GM23338 (cell line): ENCODE data around the gene ELAVL2.

ENCODE experiments used
- CREB1 ChIP-seq: fragments of 250-450 bp; sonication (Bioruptor Pico); IDR thresholded peaks from 2 replicates; pipeline ENCODE4 v1.5.0; 2020; ENCODE audit warnings: low read depth, mild to moderate bottlenecking, moderate library complexity
- ETS1 ChIP-seq: IDR thresholded peaks from 2 replicates; pipeline ENCODE4 v1.6.1; 2016; ENCODE audit warnings: antibody characterized with exemption
- EZH2 ChIP-seq: fragments of 200-600 bp; sonication (generic); IDR thresholded peaks from one replicate; pipeline ENCODE4 v1.8.0; 2017; ENCODE audit warnings: antibody characterized with exemption, mild to moderate bottlenecking, low read depth; ENCODE audit not compliant: unreplicated experiment
- EZH2phosphoT487 ChIP-seq: fragments of 200-600 bp; sonication (generic); IDR thresholded peaks from one replicate; pipeline ENCODE4 v1.8.1; 2018; ENCODE audit warnings: antibody characterized with exemption; ENCODE audit not compliant: unreplicated experiment
- JUNB ChIP-seq: IDR thresholded peaks from one replicate; pipeline ENCODE4 v1.6.1; 2016; ENCODE audit warnings: antibody characterized with exemption; ENCODE audit not compliant: unreplicated experiment
- NANOG ChIP-seq: IDR thresholded peaks from 2 replicates; pipeline ENCODE4 v1.6.1; 2016; ENCODE audit warnings: antibody characterized with exemption, borderline replicate concordance
- POLR2AphosphoS5 ChIP-seq: IDR thresholded peaks from 2 replicates; pipeline ENCODE4 v1.6.1; 2016; ENCODE audit warnings: antibody characterized with exemption, low read depth
- REST ChIP-seq: IDR thresholded peaks from one replicate; pipeline ENCODE4 v1.6.1; 2018; ENCODE audit warnings: antibody characterized with exemption; ENCODE audit not compliant: unreplicated experiment
- STAT1 ChIP-seq: IDR thresholded peaks from one replicate; pipeline ENCODE4 v1.6.1; 2016; ENCODE audit warnings: antibody characterized with exemption; ENCODE audit not compliant: unreplicated experiment
- ZNF114 ChIP-seq: fragments of 250-450 bp; sonication (Bioruptor Pico); IDR thresholded peaks from 2 replicates; pipeline ENCODE4 v1.5.0; 2020; ENCODE audit warnings: mild to moderate bottlenecking, moderate library complexity
- ZNF331 ChIP-seq: fragments of 250-450 bp; sonication (Bioruptor Pico); IDR thresholded peaks from 2 replicates; pipeline ENCODE4 v1.5.0; 2020; ENCODE audit warnings: low read depth, mild to moderate bottlenecking, moderate library complexity
- TF ChIP-seq, protein P1 (sequence below), 2 experiments: fragments of 200-600 bp in 1 of 2; sonication (generic) in 1 of 2; conservative IDR thresholded peaks; 2 replicates each; pipeline versions ENCODE4 v1.5.1 to v1.6.1; 2016 to 2017; ENCODE audit warnings: antibody characterized with exemption in 2 of 2, low read depth in 2 of 2, mild to moderate bottlenecking in 2 of 2, moderate library complexity in 1 of 2
- TF ChIP-seq, protein P2 (sequence below): fragments of 250-450 bp; sonication (Bioruptor Pico); IDR thresholded peaks from 2 replicates; pipeline ENCODE4 v1.5.0; 2020; ENCODE audit warnings: mild to moderate bottlenecking, moderate library complexity

DNA sequence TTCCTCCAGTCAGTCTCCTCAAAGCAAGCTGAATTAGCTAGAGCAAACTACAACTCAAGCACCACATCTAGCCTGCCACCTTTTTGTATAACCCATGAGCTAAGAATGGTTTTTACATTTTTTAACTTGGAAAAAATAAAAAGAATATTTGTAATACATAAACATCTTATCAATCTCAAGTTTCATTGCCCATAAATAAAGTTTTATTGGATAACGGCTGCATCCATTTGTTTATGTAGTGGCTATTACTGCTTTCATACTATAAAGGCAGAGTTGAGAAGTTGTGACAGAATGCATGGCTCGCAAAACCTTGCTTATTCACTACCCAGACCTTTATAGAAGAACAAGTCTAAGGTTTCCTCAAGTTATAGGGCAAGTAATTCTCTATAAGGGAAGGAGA lies 95.7 kb downstream of the ELAVL2 start:
- TF ChIP-seq, protein P1, sequence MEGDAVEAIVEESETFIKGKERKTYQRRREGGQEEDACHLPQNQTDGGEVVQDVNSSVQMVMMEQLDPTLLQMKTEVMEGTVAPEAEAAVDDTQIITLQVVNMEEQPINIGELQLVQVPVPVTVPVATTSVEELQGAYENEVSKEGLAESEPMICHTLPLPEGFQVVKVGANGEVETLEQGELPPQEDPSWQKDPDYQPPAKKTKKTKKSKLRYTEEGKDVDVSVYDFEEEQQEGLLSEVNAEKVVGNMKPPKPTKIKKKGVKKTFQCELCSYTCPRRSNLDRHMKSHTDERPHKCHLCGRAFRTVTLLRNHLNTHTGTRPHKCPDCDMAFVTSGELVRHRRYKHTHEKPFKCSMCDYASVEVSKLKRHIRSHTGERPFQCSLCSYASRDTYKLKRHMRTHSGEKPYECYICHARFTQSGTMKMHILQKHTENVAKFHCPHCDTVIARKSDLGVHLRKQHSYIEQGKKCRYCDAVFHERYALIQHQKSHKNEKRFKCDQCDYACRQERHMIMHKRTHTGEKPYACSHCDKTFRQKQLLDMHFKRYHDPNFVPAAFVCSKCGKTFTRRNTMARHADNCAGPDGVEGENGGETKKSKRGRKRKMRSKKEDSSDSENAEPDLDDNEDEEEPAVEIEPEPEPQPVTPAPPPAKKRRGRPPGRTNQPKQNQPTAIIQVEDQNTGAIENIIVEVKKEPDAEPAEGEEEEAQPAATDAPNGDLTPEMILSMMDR (conservative IDR thresholded peaks at IDR 0.05; ENCODE audit: low read depth in 2 of 2): no peak
- no peak for TF ChIP-seq EZH2phosphoT487
- no peak for TF ChIP-seq EZH2
- TF ChIP-seq JUNB: no peak
- no peak for TF ChIP-seq POLR2AphosphoS5
- no peak for TF ChIP-seq STAT1
- TF ChIP-seq ZNF331 (CRISPR knock-in tag): no peak
- TF ChIP-seq ZNF114 (CRISPR knock-in tag): no peak
- TF ChIP-seq REST: no peak
- TF ChIP-seq ETS1: no peak
- no peak for TF ChIP-seq CREB1 (CRISPR knock-in tag)
- TF ChIP-seq, protein P2, sequence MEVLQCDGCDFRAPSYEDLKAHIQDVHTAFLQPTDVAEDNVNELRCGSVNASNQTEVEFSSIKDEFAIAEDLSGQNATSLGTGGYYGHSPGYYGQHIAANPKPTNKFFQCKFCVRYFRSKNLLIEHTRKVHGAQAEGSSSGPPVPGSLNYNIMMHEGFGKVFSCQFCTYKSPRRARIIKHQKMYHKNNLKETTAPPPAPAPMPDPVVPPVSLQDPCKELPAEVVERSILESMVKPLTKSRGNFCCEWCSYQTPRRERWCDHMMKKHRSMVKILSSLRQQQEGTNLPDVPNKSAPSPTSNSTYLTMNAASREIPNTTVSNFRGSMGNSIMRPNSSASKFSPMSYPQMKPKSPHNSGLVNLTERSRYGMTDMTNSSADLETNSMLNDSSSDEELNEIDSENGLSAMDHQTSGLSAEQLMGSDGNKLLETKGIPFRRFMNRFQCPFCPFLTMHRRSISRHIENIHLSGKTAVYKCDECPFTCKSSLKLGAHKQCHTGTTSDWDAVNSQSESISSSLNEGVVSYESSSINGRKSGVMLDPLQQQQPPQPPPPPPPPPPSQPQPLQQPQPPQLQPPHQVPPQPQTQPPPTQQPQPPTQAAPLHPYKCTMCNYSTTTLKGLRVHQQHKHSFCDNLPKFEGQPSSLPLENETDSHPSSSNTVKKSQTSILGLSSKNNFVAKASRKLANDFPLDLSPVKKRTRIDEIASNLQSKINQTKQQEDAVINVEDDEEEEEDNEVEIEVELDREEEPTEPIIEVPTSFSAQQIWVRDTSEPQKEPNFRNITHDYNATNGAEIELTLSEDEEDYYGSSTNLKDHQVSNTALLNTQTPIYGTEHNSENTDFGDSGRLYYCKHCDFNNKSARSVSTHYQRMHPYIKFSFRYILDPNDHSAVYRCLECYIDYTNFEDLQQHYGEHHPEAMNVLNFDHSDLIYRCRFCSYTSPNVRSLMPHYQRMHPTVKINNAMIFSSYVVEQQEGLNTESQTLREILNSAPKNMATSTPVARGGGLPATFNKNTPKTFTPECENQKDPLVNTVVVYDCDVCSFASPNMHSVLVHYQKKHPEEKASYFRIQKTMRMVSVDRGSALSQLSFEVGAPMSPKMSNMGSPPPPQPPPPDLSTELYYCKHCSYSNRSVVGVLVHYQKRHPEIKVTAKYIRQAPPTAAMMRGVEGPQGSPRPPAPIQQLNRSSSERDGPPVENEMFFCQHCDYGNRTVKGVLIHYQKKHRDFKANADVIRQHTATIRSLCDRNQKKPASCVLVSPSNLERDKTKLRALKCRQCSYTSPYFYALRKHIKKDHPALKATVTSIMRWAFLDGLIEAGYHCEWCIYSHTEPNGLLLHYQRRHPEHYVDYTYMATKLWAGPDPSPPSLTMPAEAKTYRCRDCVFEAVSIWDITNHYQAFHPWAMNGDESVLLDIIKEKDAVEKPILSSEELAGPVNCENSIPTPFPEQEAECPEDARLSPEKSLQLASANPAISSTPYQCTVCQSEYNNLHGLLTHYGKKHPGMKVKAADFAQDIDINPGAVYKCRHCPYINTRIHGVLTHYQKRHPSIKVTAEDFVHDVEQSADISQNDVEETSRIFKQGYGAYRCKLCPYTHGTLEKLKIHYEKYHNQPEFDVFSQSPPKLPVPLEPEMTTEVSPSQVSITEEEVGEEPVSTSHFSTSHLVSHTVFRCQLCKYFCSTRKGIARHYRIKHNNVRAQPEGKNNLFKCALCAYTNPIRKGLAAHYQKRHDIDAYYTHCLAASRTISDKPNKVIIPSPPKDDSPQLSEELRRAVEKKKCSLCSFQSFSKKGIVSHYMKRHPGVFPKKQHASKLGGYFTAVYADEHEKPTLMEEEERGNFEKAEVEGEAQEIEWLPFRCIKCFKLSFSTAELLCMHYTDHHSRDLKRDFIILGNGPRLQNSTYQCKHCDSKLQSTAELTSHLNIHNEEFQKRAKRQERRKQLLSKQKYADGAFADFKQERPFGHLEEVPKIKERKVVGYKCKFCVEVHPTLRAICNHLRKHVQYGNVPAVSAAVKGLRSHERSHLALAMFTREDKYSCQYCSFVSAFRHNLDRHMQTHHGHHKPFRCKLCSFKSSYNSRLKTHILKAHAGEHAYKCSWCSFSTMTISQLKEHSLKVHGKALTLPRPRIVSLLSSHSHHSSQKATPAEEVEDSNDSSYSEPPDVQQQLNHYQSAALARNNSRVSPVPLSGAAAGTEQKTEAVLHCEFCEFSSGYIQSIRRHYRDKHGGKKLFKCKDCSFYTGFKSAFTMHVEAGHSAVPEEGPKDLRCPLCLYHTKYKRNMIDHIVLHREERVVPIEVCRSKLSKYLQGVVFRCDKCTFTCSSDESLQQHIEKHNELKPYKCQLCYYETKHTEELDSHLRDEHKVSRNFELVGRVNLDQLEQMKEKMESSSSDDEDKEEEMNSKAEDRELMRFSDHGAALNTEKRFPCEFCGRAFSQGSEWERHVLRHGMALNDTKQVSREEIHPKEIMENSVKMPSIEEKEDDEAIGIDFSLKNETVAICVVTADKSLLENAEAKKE (CRISPR knock-in tag): no peak
- TF ChIP-seq NANOG: no peak
